ENCODE data around the gene EPN2.
A peak's percentile ranks its signal among the peaks of the same experiment; 100 is the strongest.

Gene EPN2

DNA sequence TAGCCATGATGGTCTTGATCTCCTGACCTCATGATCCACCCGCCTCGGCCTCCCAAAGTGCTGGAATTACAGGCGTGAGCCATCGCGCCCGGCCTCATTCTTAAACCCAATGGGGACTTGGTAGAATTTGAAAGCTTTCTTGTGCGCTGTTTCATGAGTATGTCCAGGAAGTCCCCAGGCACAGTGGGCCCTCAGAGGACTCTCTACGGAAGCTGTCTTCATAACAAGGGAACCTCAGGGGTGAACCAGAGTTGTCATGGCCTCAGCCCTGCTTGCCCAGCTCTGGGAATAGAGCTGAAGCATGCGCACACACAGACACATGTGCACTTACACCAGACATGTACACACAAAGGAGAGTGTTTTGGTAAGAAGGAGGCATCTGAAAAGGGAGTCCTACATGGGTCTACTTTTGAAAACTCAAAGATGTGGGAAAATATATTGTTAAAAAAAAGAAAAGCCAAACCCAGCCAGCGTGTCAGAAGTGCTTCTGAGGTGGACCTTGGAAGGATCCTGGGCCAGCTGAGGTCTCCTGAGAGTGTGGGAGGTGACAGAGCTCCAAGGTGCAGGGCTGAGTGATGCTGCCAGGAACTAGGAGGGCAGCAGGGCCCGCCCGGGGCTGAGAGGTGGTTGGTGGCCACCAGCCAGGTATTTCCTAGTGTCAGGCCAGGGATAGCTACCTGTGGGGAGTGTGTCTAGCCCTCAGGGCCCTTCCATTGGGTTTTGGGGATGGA, 54.6 kb downstream of the EPN2 start:
- POLR2A ChIA-PET (ENCODE audit: low non-redundant PET): no interaction called here
- TF ChIP-seq, protein P1, sequence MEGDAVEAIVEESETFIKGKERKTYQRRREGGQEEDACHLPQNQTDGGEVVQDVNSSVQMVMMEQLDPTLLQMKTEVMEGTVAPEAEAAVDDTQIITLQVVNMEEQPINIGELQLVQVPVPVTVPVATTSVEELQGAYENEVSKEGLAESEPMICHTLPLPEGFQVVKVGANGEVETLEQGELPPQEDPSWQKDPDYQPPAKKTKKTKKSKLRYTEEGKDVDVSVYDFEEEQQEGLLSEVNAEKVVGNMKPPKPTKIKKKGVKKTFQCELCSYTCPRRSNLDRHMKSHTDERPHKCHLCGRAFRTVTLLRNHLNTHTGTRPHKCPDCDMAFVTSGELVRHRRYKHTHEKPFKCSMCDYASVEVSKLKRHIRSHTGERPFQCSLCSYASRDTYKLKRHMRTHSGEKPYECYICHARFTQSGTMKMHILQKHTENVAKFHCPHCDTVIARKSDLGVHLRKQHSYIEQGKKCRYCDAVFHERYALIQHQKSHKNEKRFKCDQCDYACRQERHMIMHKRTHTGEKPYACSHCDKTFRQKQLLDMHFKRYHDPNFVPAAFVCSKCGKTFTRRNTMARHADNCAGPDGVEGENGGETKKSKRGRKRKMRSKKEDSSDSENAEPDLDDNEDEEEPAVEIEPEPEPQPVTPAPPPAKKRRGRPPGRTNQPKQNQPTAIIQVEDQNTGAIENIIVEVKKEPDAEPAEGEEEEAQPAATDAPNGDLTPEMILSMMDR (conservative IDR thresholded peaks at IDR 0.05; ENCODE audit: low read depth): no peak
- no peak for DNase-seq (ENCODE audit: low spot score)
- peak overlapping the region; percentile 33 for H3K27ac ChIP-seq
- CTCF ChIA-PET: no interaction called here

GRCh38 chr17:19292377-19292711, 55.2 kb downstream of the EPN2 start:
- ChIA-PET POLR2A (ENCODE audit: low non-redundant PET) (no interaction called here), CTCF (no interaction called here)
- DNase-seq (ENCODE audit: low spot score): no peak
- peak overlapping the region; percentile 33 for H3K27ac ChIP-seq
- TF ChIP-seq, protein P1 (conservative IDR thresholded peaks at IDR 0.05; ENCODE audit: low read depth): no peak

- no peak overlapping the region for H3K27ac ChIP-seq
- ChIA-PET CTCF (interaction anchor here (0.6 kb wide), 1 partner anchor 55 kb away, joined by 3 read pairs; no protein-coding TSS in a partner anchor), POLR2A (ENCODE audit: low non-redundant PET) (no interaction called here)
- DNase-seq (ENCODE audit: low spot score): no peak
- TF ChIP-seq, protein P1 (conservative IDR thresholded peaks at IDR 0.05; ENCODE audit: low read depth): no peak
Measured at GRCh38 chr17:19294443-19294842, 57.3 kb downstream of the EPN2 start.

- ChIA-PET CTCF (interaction anchor here (0.9 kb wide), 1 partner anchor 36 kb away, joined by 5 read pairs; no protein-coding TSS in a partner anchor), POLR2A (ENCODE audit: low non-redundant PET) (no interaction called here)
- H3K27ac ChIP-seq: no peak overlapping the region
- TF ChIP-seq, protein P1 (conservative IDR thresholded peaks at IDR 0.05; ENCODE audit: low read depth): no peak
- DNase-seq (ENCODE audit: low spot score): no peak
Measured at GRCh38 chr17:19295473-19296135, 58.4 kb downstream of the EPN2 start.

DNA sequence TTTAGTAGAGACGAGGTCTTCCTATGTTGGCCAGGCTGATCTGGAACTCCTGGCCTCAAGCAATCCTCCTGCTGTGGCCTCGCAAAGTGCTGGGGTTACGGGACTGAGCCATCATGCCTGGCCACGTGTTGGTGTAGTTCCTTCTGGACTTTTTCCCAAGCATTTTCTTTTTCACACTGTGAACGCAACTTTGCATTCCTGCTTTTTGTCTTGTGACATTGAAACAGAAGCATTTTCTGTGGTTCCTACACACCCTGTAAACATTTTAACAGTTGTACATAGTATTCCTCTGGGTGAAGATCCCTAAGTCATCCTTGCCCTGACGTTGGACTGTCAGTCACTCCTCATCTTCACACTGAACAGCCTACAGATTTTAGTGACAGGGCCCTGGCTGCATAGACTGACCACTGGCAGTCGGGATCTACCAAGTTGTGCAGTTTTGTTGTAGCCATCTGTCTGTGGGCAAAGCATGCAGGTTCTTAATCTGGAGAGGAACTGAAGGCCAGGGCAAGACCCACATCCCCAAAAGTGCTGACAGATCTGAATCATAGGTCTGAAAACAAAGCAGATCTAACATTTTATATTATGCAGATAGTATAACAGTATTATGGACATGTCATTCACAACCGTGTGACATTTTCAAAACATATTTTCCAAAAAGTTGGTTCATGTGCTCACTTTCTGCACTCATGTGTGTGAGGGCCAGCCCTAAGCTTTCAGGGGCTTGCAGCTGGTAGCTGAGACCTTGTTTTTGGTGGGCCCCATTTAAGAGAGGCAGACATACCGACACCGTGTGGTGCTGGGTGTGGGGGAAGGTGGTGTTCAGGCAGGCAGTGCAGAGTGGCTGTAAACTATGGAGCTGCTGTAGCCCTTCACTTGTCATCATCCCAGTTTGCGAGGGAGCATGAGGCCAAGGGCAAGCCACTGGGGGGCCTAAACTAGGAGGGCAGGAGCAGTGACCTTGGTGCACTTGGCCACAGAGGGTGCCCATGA, 59.9 kb downstream of the EPN2 start:
- ChIA-PET POLR2A (ENCODE audit: low non-redundant PET) (no interaction called here), CTCF (no interaction called here)
- TF ChIP-seq, protein P1 (conservative IDR thresholded peaks at IDR 0.05; ENCODE audit: low read depth): no peak
- no peak overlapping the region for H3K27ac ChIP-seq
- DNase-seq (ENCODE audit: low spot score): no peak

GRCh38 chr17:19298569-19299213, 61.5 kb downstream of the EPN2 start:
- DNase-seq (ENCODE audit: low spot score): no peak
- H3K27ac ChIP-seq: peak overlapping the region; percentile 10; the same call in 1 of the 2 replicates
- TF ChIP-seq, protein P1 (conservative IDR thresholded peaks at IDR 0.05; ENCODE audit: low read depth): no peak
- CTCF ChIA-PET: interaction anchor here (0.5 kb wide), 1 partner anchor 104 kb away, joined by 3 read pairs; no protein-coding TSS in a partner anchor
- POLR2A ChIA-PET (ENCODE audit: low non-redundant PET): no interaction called here

Measured in RWPE1 (cell line).